GM21576 (cell line): ENCODE measurements around the gene ZNF580.

Experiments
- ATAC-seq: cut with Tn5 transposase; IDR thresholded peaks from one replicate; pipeline ENCODE4 v1.9.1; 2021; ENCODE audit warnings: mild to moderate bottlenecking, moderate library complexity; ENCODE audit not compliant: unreplicated experiment

ZNF580 gene

GRCh38 chr19:55622242-55622969 lies 18.4 kb upstream of the ZNF580 start:
- no peak for ATAC-seq

GRCh38 chr19:55623130-55623529 lies 17.7 kb upstream of the ZNF580 start:
- no peak for ATAC-seq

- ATAC-seq = no peak
Measured at GRCh38 chr19:55623561-55623960, 17.2 kb upstream of the ZNF580 start.

- ATAC-seq = peak; percentile 68
Measured at GRCh38 chr19:55624109-55625003, 16.4 kb upstream of the ZNF580 start, which contains the start of gene ZNF784. ZNF784 (minus strand) TSS chr19:55624566; CDS start chr19:55624561, 5 bp downstream.

- ATAC-seq = no peak
Measured at GRCh38 chr19:55625004-55625326, 15.8 kb upstream of the ZNF580 start.

- ATAC-seq = no peak
Measured at GRCh38 chr19:55626350-55626749, 14.5 kb upstream of the ZNF580 start.

GRCh38 chr19:55632463-55632834 lies 8.4 kb upstream of the ZNF580 start:
- ATAC-seq = no peak

GRCh38 chr19:55633861-55634260 lies 6.9 kb upstream of the ZNF580 start:
- no peak for ATAC-seq

- no peak for ATAC-seq
Measured at GRCh38 chr19:55635334-55635717, 5.5 kb upstream of the ZNF580 start.

GRCh38 chr19:55635856-55636440 lies 4.9 kb upstream of the ZNF580 start:
- ATAC-seq = no peak

- no peak for ATAC-seq
Measured at GRCh38 chr19:55636723-55637122, 4.1 kb upstream of the ZNF580 start.

- no peak for ATAC-seq
Measured at GRCh38 chr19:55637534-55637933, 3.3 kb upstream of the ZNF580 start.

GRCh38 chr19:55638864-55639359 lies 1.9 kb upstream of the ZNF580 start:
- ATAC-seq = no peak

- no peak for ATAC-seq
Measured at GRCh38 chr19:55640043-55640576, 692 bp upstream of the ZNF580 start.

- ATAC-seq = no peak
Measured at GRCh38 chr19:55641426-55642152, 787 bp downstream of the ZNF580 start.

GRCh38 chr19:55642153-55643002 lies 1.6 kb downstream of the ZNF580 start:
- ATAC-seq = no peak

- ATAC-seq = no peak
Measured at GRCh38 chr19:55643003-55643886, 2.4 kb downstream of the ZNF580 start, which contains the start of gene ZNF581. ZNF581 (plus strand) TSS chr19:55643649; CDS start chr19:55644572, 923 bp downstream.

GRCh38 chr19:55643887-55644176 lies 3.0 kb downstream of the ZNF580 start:
- ATAC-seq = no peak
